Skeletal muscle cell (primary cell): Measurements from ENCODE around the gene HMG20A.

ENCODE experiments used
- DNase-seq: peaks from one replicate; pipeline ENCODE4 v3.0.0-alpha.2; 2010; ENCODE audit warnings: low read depth
- H3K4me3 ChIP-seq: 2 replicates; pipeline ENCODE4 v1.5.1; 2011; ENCODE audit warnings: low read depth, mild to moderate bottlenecking, control low read depth, low read length, moderate library complexity

Gene HMG20A

DNA sequence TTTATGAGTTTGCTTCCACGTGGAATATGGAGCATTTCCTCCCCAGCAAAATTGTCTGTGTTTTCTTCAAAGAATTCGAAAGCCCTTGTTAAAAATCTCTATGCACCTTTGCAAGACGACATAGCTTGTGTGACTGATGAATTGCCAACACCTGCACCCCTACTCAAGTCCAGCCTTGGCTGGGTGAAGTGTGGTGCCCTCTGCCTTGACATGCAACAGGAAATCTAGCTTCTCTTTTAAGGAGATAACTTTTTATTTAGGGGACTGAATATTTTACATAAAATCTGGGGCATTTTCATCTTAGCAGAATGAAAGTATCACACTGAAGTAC, 647 bp downstream of the HMG20A start:
- DNase-seq = no peak
- peak overlapping the region; percentile 87 for H3K4me3 ChIP-seq

DNA sequence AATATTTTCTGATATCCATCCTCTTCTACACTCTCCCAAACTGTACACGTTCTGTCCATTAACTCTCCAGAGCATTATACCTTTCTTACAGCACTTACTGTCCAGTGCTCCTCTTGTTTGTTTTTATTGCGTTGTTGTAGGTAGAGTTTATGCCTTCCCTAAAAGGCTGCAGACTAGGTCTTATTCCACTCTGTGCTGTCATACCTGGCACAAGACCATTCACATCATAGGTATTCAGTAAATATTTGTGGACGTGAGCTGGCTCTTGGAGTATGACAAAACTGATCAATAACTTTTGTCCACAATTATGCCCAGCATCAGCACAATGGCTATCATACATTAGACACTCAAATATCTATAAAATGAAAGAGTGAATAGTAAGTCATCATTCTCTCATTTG, 4.4 kb downstream of the HMG20A start:
- no peak for DNase-seq
- H3K4me3 ChIP-seq = no peak overlapping the region

DNA sequence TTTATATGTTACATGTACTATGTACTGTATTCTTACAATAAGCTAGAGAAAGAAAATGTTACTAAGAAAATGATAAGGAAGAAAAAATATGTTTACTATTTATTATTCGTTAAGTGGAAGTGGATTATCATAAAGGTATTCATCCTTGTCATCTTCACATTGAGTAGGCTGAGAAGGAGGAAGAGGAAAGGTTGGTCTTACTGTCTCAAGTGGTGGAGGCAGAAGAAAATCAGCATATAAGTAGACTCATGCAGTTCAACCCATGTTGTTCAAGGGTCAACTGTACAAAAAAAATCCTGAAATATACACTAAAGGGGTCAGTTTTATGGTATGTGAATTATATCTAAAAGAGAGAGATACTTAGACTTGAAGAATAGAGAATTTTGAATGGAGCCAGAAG, 5.7 kb downstream of the HMG20A start:
- H3K4me3 ChIP-seq = no peak overlapping the region
- DNase-seq = no peak

DNA sequence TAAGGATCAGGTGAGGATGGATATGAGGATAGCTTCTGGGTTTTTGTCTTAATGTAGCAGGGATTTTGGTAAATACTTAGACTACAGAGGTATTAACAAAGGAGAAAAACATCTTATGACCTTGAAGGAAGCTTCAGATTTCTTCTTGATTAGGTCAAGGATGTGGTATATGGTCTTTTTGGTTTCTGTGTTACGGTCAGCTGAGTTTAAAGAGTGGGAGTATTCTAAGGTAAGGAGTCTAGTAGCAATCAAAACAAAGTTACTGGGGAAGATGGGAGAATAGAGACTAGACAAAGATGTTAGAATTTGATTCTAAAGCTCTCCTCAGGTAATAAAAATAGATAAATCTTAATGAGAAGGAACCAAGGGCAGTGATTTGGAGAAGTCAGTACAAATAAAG, 6.2 kb downstream of the HMG20A start:
- no peak overlapping the region for H3K4me3 ChIP-seq

DNA sequence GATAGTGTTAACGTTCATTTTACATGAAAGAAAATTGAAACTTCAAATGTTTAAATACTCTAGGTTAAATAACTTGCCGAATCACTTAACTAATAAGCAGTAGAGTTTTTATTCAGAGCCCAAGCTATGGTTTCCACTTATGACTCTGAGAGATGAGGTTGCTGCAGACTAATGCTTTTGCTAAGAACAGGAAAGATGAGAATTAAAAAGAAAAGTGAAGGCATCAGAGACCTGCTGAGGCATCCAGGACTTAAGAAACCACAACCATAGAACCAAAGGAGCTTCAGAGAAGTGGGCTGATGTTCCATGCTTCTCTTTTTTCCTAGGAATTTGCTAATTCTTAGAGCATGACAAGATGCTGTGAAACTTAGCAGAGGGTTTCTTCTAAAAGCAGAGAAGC, 9.5 kb downstream of the HMG20A start:
- no peak overlapping the region for H3K4me3 ChIP-seq
- DNase-seq = no peak

More for the DNA sequence above, 6.2 kb downstream of the HMG20A start:
- no peak for DNase-seq

DNA sequence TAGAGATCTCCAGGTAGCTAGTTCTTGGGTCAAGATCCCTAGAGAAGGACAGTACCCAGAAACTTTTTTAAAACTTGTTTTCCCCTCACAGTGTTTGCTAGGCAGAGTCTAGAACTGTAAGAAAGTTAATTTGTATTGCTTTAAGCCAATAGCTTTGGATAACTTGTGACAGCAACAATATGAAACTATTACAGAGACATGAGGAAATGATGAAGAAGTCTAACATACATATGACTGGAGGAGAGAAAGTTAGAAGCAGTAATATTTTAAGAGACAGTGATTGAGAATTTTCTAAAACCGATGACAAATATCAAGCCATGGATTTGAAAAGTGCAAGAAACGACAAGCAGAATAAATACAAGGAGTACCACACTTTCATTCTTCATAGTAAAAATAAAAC, 10.0 kb downstream of the HMG20A start:
- no peak overlapping the region for H3K4me3 ChIP-seq
- no peak for DNase-seq

DNA sequence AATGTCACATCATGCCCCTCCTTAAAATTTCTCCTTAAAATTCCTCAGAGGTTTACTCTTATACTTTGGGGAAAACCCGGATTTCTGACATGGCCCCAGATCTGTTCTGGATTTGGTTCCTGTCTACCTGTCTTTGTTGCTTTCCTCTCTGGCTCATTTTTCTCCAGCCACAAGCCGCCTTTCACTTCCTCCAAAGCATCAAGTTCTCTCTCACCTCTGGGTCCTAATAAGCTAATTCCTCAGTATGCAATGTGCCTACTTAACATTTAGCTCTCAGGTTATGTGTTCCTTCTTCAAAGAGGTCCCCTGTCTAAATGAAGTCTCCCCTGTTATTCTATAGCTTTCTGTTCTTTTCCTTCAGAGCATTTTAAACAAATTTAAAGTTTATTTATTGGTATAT, 16.1 kb downstream of the HMG20A start:
- no peak overlapping the region for H3K4me3 ChIP-seq
- DNase-seq = no peak

DNA sequence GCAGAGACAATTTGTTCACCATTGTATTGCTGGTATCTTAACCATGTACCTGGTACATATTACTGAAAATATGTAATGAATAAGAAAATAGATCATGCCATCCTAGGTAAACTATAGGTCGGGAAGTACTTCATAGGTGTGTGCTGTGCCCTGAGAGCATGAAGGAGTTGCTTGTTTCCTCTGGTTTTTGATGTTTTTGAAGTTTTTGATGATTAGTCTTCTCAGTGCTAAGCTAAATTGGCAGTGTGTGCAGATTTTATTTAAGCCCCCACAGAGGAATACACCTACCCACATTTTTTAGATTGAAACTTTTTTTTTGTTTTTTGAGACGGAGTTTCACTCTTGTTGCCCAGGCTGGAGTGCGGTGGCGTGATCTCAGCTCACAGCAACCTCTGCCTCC, 16.6 kb downstream of the HMG20A start:
- no peak for DNase-seq
- no peak overlapping the region for H3K4me3 ChIP-seq

DNA sequence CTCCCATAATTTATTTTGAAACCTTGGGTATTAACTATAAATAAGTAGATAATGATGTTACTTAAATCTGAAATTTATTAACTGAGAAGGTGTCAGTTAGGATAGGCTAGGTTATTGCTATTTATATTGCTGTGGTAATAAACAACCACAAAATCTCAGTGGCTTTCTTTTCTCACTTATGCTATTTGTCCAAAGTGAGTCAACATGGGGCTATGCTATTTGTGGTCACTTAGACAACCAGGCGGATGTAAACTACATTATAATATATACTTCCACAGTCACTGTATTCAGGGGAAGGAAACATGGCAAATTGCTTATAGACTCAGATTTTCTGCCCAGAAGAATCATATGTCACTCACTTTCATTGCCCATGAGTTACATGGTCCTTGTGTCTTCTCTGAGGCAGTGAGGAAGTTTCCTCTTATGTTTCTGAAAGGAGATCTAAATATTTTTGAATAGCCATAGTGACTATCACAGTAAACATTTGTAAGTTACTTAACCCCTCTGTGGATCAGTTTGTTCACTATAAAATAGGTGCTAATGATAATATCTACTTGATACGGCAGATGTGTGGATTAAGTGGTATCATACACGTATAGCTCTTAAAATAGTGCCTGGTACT, 19.8 kb downstream of the HMG20A start:
- H3K4me3 ChIP-seq = no peak overlapping the region
- DNase-seq = no peak

DNA sequence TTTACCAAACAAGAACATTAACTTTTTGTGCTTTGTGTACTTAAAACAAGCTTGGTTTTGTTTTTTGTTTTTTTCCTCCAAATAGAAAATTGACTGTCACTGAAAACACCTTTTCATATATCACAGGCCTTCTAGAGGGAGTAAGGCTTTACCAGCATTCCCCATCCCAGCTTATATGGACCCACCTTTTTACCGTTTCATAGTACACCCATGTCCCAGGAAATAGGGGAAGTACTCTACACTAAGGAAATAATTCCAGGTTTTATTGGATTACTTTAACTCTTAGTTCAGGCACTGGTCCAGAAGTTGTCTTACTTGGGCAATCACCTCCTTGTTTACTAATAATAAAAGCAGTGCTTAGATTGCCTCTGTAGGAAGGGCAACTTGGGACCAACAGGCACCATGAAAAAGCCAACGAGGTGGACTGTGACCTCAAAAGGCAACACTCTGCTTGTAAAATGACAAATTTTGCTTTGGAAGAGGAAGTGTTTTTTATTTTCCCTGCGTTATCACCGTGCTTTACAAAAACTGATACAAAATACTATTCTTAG, 26.2 kb downstream of the HMG20A start:
- no peak for DNase-seq
- no peak overlapping the region for H3K4me3 ChIP-seq

DNA sequence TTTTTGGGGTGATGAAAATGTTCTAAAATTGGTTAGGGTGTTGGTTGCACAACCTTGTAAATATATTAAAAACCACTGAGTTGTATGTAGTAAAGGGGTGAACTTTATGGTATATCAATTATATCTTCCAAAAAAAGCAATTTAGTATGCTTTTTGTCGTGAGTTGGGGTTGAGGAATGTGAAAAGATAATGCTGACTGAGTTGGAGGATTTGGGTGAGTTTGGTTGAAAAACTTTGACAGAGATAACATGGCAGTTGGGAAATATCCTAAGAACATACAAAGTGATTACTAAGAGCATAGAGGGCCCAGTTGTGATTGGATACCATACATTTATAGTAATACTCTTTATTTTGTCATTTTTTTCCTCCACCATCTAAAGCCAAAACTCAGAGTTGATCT, 33.6 kb downstream of the HMG20A start:
- no peak for DNase-seq
- H3K4me3 ChIP-seq = no peak overlapping the region

DNA sequence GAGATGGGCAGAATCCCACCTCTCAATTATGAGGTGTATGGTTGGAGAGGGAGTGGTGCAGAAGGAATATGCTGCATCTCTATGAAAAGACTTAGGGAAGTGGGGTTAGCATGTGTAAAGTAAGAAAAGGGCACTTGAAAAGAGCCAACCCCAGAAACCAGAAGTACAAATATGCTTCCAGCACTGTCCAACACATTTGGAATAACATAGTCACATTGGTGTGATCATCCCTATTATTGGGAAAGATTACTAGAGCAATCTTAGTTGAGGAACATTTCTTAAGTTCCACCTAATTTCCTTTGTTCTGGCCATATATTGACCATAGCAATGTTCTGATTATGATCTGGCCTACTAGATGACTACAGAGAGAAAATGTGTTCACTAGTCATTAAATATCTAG, 34.3 kb downstream of the HMG20A start:
- H3K4me3 ChIP-seq = no peak overlapping the region
- no peak for DNase-seq

DNA sequence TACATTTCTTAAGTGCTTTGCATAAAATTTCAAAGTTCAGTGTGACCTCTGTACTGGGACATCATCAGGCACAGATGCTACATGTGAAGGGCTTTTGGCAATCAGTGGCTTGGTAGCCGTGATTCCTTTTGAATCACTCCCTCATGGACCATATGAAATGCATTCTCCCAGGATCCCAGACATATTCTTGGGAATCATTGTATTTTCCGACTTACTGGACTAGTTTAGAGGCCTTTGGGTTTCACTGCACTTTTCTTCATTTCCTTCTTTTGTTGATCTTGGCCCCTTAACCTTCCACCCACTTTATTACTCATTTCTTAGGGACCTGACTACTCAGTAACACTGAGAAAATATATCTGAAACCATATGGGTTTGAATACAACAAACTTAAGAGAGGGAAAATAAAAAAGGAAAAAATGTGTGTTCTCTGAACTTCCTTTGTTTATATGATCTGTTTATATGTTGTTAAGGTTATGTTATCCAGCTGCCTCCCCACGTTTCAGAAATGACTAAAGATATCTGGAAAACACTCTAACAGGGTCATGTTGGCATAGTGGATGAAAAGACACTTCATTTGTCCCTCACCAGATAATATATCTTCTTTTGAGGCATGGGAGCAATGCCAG, 35.1 kb downstream of the HMG20A start:
- H3K4me3 ChIP-seq = no peak overlapping the region
- peak; percentile 62 for DNase-seq

DNA sequence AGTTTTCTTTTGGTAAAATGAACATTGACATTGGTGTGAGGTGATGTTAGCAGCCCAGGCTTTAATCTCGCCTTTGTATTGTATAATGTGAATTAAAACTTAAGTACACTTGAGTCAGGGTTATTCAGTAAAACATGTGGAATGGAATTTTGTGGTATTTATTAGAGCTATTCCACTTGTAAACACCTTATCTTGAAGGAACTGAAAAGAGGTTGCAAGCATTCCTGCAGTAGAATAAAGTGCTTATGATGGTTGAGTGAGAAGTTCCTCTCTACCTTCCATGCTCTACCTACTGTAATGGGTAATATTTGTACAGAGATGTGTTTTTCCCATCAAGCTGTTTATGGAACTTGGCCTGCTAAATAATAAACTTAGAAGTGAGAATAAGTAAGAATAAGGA, 36.1 kb downstream of the HMG20A start:
- H3K4me3 ChIP-seq = no peak overlapping the region
- no peak for DNase-seq

DNA sequence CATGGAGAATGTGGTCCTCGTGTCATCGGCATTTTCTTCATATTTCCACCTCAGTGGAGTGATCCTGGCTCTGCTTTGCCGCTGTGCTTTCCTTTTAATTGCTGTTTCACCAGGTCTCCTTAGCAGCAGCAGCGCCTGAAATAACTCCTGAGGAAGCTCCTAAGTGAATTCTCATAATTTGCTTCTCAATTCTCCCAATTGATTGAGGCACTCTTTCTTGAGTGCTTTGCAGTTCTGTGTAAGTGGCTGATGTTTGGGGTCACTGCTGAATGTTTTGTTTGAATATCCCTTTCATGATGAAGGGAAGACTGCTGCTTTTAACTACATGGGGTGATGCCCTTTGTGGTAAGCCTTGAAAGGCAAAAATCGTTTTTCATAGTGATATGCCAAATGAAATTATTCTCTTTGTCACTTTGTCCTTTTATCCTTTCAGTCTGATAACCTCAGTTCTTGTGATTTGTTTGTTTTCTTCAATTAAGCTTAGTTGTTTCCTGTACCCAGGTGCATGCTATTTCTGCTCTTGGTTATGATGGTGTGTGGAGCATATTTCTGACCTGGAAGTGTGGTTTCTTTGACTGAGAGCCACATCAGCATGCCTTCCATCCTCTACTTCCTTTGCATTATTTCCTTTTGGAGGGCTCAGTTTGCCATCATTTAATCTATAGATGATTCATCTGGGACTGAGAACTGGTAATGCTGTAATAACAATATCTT, 36.7 kb downstream of the HMG20A start:
- DNase-seq = no peak
- H3K4me3 ChIP-seq = no peak overlapping the region

DNA sequence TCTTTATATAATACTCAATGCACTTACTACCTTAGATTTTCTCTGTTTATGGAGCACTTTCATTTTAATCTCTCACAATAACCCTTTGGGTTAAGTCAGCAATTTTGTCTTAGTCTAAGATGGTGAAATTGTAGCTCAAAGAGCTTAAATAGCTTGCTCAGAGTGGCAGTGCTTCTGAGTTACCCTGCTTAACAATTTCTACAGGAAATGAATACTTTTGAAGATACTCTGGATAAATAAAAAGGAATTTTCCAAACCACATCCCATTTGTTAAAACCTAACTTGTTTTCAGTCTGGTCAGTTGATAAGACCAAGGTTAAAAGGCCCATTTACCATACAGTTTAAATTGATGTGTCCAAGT, 37.2 kb downstream of the HMG20A start:
- H3K4me3 ChIP-seq = no peak overlapping the region
- DNase-seq = no peak

DNA sequence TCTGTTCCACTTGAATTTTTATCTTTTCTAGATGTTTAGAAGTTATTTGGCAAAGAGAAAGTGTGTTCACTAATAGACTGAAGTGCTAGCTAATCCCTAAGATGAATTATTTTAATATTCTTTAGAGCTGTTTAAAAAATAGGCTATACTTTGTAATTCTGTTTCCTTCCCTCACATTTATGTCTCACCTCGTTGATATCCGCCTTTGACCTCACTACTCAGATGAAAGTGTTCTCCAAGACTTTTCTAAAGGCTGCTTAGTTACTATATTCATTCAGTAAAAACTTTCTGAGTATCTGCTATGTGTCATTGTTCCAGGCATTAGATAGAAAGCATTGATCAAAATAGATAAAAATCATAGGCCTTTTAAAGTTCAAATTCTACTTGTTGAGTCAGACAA, 38.3 kb downstream of the HMG20A start:
- H3K4me3 ChIP-seq = no peak overlapping the region
- DNase-seq = no peak

DNA sequence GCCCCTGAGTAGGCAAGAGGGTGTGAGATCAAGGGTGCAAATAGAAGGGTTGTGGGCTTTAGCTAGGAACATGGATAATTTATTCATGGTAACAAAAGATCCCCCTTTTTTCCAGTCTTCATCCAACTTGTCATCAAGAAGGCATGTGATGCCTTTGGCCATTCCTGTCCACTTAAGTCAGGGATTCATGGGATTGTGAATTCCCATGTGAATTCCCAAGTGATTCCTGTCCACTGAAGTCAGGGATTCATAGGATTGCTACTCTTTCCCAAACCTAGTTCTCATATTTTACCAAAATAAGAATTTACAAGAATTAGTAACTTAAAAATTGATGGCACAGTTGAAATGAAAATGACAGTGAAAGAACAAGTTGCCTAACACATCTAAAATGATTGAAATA, 40.8 kb downstream of the HMG20A start:
- DNase-seq = no peak
- H3K4me3 ChIP-seq = no peak overlapping the region

DNA sequence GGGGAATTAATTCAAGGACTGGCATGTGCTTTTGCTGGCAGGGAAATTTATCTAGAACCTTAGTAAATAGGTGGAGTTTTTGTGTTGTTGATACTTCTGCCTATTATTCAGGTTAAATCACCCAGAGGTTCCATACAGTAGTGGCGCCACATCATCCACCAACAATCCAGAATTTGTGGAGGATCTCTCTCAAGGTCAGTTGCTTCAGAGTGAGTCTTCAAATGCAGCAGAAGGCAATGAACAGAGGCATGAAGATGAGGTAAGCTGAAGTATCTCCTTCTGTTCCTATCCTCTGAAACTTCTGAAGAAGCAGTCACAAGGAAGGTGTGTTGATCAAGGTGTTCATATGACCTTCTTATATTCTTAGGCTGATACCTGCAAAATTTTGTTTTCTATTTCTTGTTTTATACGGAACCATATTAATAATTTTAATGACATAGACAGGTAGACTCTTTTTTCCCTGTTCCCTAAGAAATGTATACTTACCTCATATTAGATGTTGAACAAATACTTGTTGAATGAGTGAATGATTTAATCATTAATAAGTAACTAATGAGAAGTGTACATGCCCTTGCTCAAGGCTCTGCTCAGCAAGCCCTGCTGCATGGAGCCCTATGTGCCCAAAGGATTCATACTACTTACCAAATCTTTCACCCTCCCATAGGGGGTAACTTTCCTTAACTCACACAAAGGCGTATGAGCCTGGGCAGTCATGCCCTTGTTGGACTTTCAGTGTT, 43.6 kb downstream of the HMG20A start:
- DNase-seq = no peak
- H3K4me3 ChIP-seq = no peak overlapping the region

DNA sequence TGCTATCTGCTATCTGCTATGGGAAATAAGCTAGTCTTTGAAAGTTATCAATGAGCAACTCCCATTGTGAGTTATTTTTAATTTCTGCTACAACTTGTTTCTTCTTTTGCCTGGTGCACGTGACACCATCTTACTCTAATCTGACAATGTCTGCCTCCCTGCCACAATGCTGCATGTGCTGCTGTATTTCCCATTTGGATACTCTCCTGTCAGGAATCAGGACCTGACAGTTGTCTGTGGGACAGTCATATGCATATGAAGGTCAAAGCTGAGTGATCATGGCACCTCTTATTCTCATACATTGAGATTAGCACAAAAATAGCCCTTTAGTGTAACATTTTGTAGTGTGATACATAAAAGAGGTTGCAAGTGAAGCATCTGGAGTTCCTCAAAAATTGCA, 45.8 kb downstream of the HMG20A start:
- no peak for DNase-seq
- H3K4me3 ChIP-seq = no peak overlapping the region
